Coronary artery (tissue), 2 donors: ENCODE measurements around the gene CASK.

Experiments used
- DNase-seq: peaks from one replicate; pipeline ENCODE4 v3.0.0-alpha.2; 2017; ENCODE audit warnings: low spot score
- H3K27ac ChIP-seq, 2 donors: fragments of 200-600 bp; sonication (generic); one replicate each; pipeline ENCODE4 v1.5.1; 2016 to 2019
- H3K4me3 ChIP-seq: fragments of 200-600 bp; sonication (generic); 2 replicates; pipeline ENCODE4 v1.5.1; 2016; ENCODE audit warnings: mild to moderate bottlenecking, moderate library complexity
- CTCF ChIP-seq: fragments of 200-600 bp; sonication (generic); IDR thresholded peaks from one replicate; pipeline ENCODE4 v1.5.1; 2019; ENCODE audit warnings: antibody characterized with exemption

Gene CASK

GRCh38 chrX:41923211-41923977 lies at the start of gene CASK:
Gene CASK (minus strand): TSS chrX:41923554. CDS start chrX:41922988, 566 bp downstream.
- peak within 1 kb of the TSS; percentile 81 for H3K4me3 ChIP-seq
- DNase-seq, result peak; percentile 89
- H3K27ac ChIP-seq, result peak within 1 kb of the TSS; percentile 65 to 93
- TF ChIP-seq CTCF, result no peak

- DNase-seq, result no peak
- Histone ChIP-seq H3K27ac (no peak overlapping the region), H3K4me3 (no peak overlapping the region)
- no peak for TF ChIP-seq CTCF
These were observed 48.0 kb upstream of the CASK start for GRCh38 chrX:41971346-41971745.

DNA sequence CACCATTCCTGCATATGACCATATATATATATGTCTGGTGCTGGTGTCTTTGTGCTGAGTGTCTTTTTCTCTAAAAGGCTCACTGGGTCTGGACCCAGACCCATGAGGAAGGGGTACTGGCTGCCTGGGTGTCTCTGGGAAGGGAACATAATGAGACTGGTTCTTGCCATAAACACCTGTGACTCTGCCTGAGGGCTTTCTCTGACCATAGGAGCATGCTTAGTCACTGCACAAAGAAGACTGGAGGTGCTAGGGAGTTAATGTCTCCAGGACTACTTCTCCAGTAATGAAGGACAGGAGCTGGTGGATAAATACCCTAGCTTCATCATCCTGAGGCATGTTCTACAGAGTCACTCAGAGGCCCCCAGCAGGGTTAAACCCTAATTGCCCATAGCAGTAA lies 47.1 kb upstream of the CASK start:
- no peak for TF ChIP-seq CTCF
- Histone ChIP-seq H3K4me3 (no peak overlapping the region), H3K27ac (no peak overlapping the region)
- no peak for DNase-seq

- H3K27ac ChIP-seq, result no peak overlapping the region
- no peak overlapping the region for H3K4me3 ChIP-seq
- TF ChIP-seq CTCF, result no peak
- DNase-seq, result no peak
These were observed 40.0 kb upstream of the CASK start for GRCh38 chrX:41963348-41963747.

DNA sequence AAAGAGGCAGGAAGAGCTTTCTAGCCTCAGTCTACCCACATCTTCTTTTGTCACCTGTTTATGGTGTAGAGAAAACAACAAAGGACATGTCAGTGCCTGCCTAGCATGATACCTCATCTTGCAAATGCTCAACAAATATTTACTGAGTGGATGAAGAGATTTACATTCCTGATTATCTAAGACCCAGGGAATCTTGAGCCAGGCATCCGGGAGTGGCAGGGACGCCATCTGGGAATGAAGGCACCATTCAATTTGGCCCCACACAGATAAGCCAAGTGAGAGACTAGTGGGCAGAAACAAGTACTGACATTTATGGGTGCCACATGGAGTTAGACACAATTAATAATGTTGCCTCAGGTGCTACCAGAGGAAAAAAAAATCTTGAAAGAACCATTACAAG lies 36.8 kb upstream of the CASK start:
- TF ChIP-seq CTCF, result no peak
- DNase-seq, result no peak
- H3K27ac ChIP-seq, result no peak overlapping the region

GRCh38 chrX:41958861-41959260 lies 35.5 kb upstream of the CASK start:
- no peak for DNase-seq
- Histone ChIP-seq H3K4me3 (no peak overlapping the region), H3K27ac (no peak overlapping the region)
- TF ChIP-seq CTCF, result no peak

More for the DNA sequence above, 36.8 kb upstream of the CASK start:
- no peak overlapping the region for H3K4me3 ChIP-seq

GRCh38 chrX:41956027-41956426 lies 32.7 kb upstream of the CASK start:
- TF ChIP-seq CTCF, result no peak
- H3K27ac ChIP-seq, result no peak overlapping the region

More at GRCh38 chrX:41956027-41956426, 32.7 kb upstream of the CASK start:
- no peak overlapping the region for H3K4me3 ChIP-seq
- DNase-seq, result no peak
